OCI-LY7 (cell line): ENCODE data around the gene CD59.

Experiments
- EZH2phosphoT487 ChIP-seq: fragments of 200-600 bp; sonication (generic); IDR thresholded peaks from 2 replicates; pipeline ENCODE4 v1.6.1; 2018; ENCODE audit warnings: low read depth, borderline replicate concordance, mild to moderate bottlenecking, mixed run types, antibody characterized with exemption, low read length, moderate library complexity, mixed read lengths
- TF ChIP-seq, protein P1 (sequence below): fragments of 200-600 bp; sonication (generic); conservative IDR thresholded peaks from 2 replicates; pipeline ENCODE4 v1.5.1; 2014; ENCODE audit warnings: mild to moderate bottlenecking, antibody characterized with exemption, low read length, moderate library complexity, mixed read lengths

GRCh38 chr11:33785609-33786008 is 49.4 kb upstream of the CD59 start:
- TF ChIP-seq, protein P1, sequence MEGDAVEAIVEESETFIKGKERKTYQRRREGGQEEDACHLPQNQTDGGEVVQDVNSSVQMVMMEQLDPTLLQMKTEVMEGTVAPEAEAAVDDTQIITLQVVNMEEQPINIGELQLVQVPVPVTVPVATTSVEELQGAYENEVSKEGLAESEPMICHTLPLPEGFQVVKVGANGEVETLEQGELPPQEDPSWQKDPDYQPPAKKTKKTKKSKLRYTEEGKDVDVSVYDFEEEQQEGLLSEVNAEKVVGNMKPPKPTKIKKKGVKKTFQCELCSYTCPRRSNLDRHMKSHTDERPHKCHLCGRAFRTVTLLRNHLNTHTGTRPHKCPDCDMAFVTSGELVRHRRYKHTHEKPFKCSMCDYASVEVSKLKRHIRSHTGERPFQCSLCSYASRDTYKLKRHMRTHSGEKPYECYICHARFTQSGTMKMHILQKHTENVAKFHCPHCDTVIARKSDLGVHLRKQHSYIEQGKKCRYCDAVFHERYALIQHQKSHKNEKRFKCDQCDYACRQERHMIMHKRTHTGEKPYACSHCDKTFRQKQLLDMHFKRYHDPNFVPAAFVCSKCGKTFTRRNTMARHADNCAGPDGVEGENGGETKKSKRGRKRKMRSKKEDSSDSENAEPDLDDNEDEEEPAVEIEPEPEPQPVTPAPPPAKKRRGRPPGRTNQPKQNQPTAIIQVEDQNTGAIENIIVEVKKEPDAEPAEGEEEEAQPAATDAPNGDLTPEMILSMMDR, result no peak
- TF ChIP-seq EZH2phosphoT487, result no peak
